H1 (cell line): ENCODE measurements around the gene NAA20. TPM values are rescaled to one million over a fixed set of nuclear protein-coding genes. Genes with fewer than 3 reads are reported as not detected.

Experiments used
- CTCF ChIA-PET: fragments of 300-600 bp; sonication (Branson Sonifier 250); formaldehyde crosslinking; loops from one replicate; lab custom pipeline; 2021; ENCODE audit not compliant: partially characterized antibody; lab: Charles Lee
- POLR2A ChIA-PET: fragments of 300-600 bp; sonication (Branson Sonifier 250); formaldehyde crosslinking; loops from one replicate; lab custom pipeline; 2021; ENCODE audit warnings: inconsistent platforms; ENCODE audit not compliant: partially characterized antibody; lab: Charles Lee
- DNase-seq, 2 experiments: peaks; one replicate each; pipeline versions ENCODE4 v3.0.0 to v3.0.0-alpha.2; 2010 to 2022; ENCODE audit warnings: low spot score in 2 of 2, low read depth in 1 of 2, mixed read lengths in 1 of 2
- FAIRE-seq: peaks from 2 replicates; lab custom pipeline; 2011; peaks lifted over from hg19 to GRCh38; lab: Jason Lieb, UNC
- H2AFZ ChIP-seq: 2 replicates; pipeline ENCODE4 v1.8.1; 2012; ENCODE audit warnings: low read length, inconsistent platforms
- H2AK5ac ChIP-seq: 2 replicates; pipeline ENCODE4 v1.6.1; 2013; ENCODE audit warnings: low read depth, low read length
- H2BK120ac ChIP-seq: replicated peaks from 2 replicates; pipeline ENCODE3; 2013; ENCODE audit warnings: low read depth, low read length, inconsistent platforms
- H2BK12ac ChIP-seq: 2 replicates; pipeline ENCODE4 v1.6.1; 2013; ENCODE audit warnings: low read depth, low read length
- H2BK15ac ChIP-seq: 2 replicates; pipeline ENCODE4 v1.6.1; 2013; ENCODE audit warnings: low read length
- H2BK20ac ChIP-seq: 2 replicates; pipeline ENCODE4 v1.6.1; 2013; ENCODE audit warnings: low read length
- H2BK5ac ChIP-seq: 2 replicates; pipeline ENCODE4 v1.6.1; 2013; ENCODE audit warnings: low read depth, low read length
- H3K14ac ChIP-seq: 2 replicates; pipeline ENCODE4 v1.6.1; 2013; ENCODE audit warnings: inconsistent platforms; ENCODE audit not compliant: insufficient read length
- H3K18ac ChIP-seq: 2 replicates; pipeline ENCODE4 v1.6.1; 2013; ENCODE audit warnings: low read length; ENCODE audit errors: extremely low read depth
- H3K23ac ChIP-seq: 2 replicates; pipeline ENCODE4 v1.6.1; 2013; ENCODE audit warnings: inconsistent platforms; ENCODE audit not compliant: insufficient read length
- H3K23me2 ChIP-seq: 2 replicates; pipeline ENCODE4 v1.6.1; 2013; ENCODE audit warnings: low read depth, low read length
- H3K27ac ChIP-seq: 2 replicates; pipeline ENCODE4 v1.6.1; 2011; ENCODE audit warnings: low read depth, low read length, inconsistent platforms
- H3K27me3 ChIP-seq, 4 experiments: replicated peaks in 1 of 4; 1 replicate in 1 of 4; 2 replicates in 3 of 4; pipeline versions ENCODE4 v1.6.1 to v1.8.1; 2011 to 2013; ENCODE audit warnings: low read length in 3 of 4, mild to moderate bottlenecking in 3 of 4, inconsistent platforms in 2 of 4, mixed read lengths in 2 of 4, moderate library complexity in 1 of 4; ENCODE audit not compliant: control insufficient read depth in 3 of 4, insufficient read depth in 3 of 4; ENCODE audit errors: extremely low read depth in 1 of 4
- H3K36me3 ChIP-seq, 4 experiments: 2 replicates each; pipeline versions ENCODE4 v1.6.1 to v1.8.1; 2011 to 2013; ENCODE audit warnings: mild to moderate bottlenecking in 4 of 4, low read length in 3 of 4, moderate library complexity in 2 of 4, control low read depth in 1 of 4, inconsistent platforms in 1 of 4; ENCODE audit not compliant: insufficient read depth in 4 of 4, control insufficient read depth in 2 of 4
- H3K4ac ChIP-seq: replicated peaks from 2 replicates; pipeline ENCODE3; 2013; ENCODE audit warnings: low read length, low read depth, mixed read lengths, inconsistent platforms; ENCODE audit not compliant: insufficient read length
- H3K4me1 ChIP-seq, 4 experiments: replicated peaks in 1 of 4; 1 replicate in 1 of 4; 2 replicates in 3 of 4; pipeline versions ENCODE4 v1.6.1 to v1.8.1; 2011 to 2013; ENCODE audit warnings: low read length in 3 of 4, inconsistent platforms in 2 of 4, mixed read lengths in 1 of 4; ENCODE audit not compliant: insufficient read depth in 4 of 4, control insufficient read depth in 3 of 4
- H3K4me2 ChIP-seq, 2 experiments: 2 replicates each; pipeline versions ENCODE4 v1.6.1 to v1.8.1; 2011 to 2013; ENCODE audit warnings: low read depth in 2 of 2, low read length in 2 of 2, control low read depth in 1 of 2, inconsistent platforms in 1 of 2, mild to moderate bottlenecking in 1 of 2; ENCODE audit not compliant: insufficient read depth in 1 of 2
- H3K4me3 ChIP-seq, 4 experiments: fragments of 200-600, 300-600 bp in 1 of 4; sonication (generic), shearing (Covaris generic), sonication (Bioruptor Twin) in 1 of 4; 2 replicates each; pipeline versions ENCODE4 v1.5.1 to v1.8.1; 2011 to 2016; ENCODE audit warnings: low read length in 4 of 4, low read depth in 3 of 4, control low read depth in 2 of 4, inconsistent platforms in 2 of 4, mild to moderate bottlenecking in 2 of 4, mixed read lengths in 1 of 4, moderate library complexity in 1 of 4; ENCODE audit not compliant: insufficient read depth in 2 of 4; ENCODE audit errors: extremely low read depth in 1 of 4
- H3K56ac ChIP-seq: replicated peaks from 2 replicates; pipeline ENCODE3; 2013; ENCODE audit warnings: low read depth, mild to moderate bottlenecking, mixed read lengths, low read length, inconsistent platforms; ENCODE audit not compliant: insufficient read length
- H3K79me1 ChIP-seq: 2 replicates; pipeline ENCODE4 v1.6.1; 2013; ENCODE audit warnings: low read depth, low read length, control low read depth
- H3K79me2 ChIP-seq, 2 experiments: 2 replicates each; pipeline versions ENCODE4 v1.6.1 to v1.8.1; 2012 to 2013; ENCODE audit warnings: low read length in 2 of 2, mild to moderate bottlenecking in 2 of 2, inconsistent platforms in 1 of 2; ENCODE audit not compliant: insufficient read depth in 2 of 2, control insufficient read depth in 1 of 2
- H3K9ac ChIP-seq, 4 experiments: replicated peaks in 1 of 4; 1 replicate in 1 of 4; 2 replicates in 3 of 4; pipeline versions ENCODE4 v1.6.1 to v1.8.1; 2011 to 2013; ENCODE audit warnings: low read depth in 3 of 4, low read length in 3 of 4, control low read depth in 2 of 4, mild to moderate bottlenecking in 2 of 4, moderate library complexity in 2 of 4, inconsistent platforms in 1 of 4; ENCODE audit errors: extremely low read depth in 1 of 4
- H3K9me3 ChIP-seq, 2 experiments: 2 replicates each; pipeline versions ENCODE4 v1.6.1 to v1.8.1; 2012 to 2013; ENCODE audit warnings: mild to moderate bottlenecking in 2 of 2, moderate library complexity in 2 of 2, control low read depth in 1 of 2, inconsistent platforms in 1 of 2, low read depth in 1 of 2, low read length in 1 of 2, mixed read lengths in 1 of 2; ENCODE audit not compliant: insufficient read depth in 2 of 2
- H4K20me1 ChIP-seq, 2 experiments: replicated peaks in 1 of 2; 2 replicates each; pipeline versions ENCODE3 to v1.8.1; 2011 to 2013; ENCODE audit warnings: inconsistent platforms in 2 of 2, low read length in 2 of 2, mild to moderate bottlenecking in 1 of 2; ENCODE audit not compliant: insufficient read depth in 2 of 2, control insufficient read depth in 1 of 2
- H4K5ac ChIP-seq: 2 replicates; pipeline ENCODE4 v1.6.1; 2013; ENCODE audit warnings: low read length, low read depth, mixed read lengths, inconsistent platforms; ENCODE audit not compliant: insufficient read length
- H4K8ac ChIP-seq: 2 replicates; pipeline ENCODE4 v1.8.0; 2013; ENCODE audit warnings: mild to moderate bottlenecking, moderate library complexity, low read length, inconsistent platforms; ENCODE audit not compliant: insufficient read depth; ENCODE audit errors: extremely low read depth
- H4K91ac ChIP-seq: replicated peaks from 2 replicates; pipeline ENCODE3; 2013; ENCODE audit warnings: low read length, mixed read lengths, inconsistent platforms; ENCODE audit not compliant: insufficient read length
- EP300 ChIP-seq, 2 experiments: IDR thresholded peaks; 1 replicate in 1 of 2; 2 replicates in 1 of 2; pipeline ENCODE4 v1.6.1; 2011 to 2012; ENCODE audit warnings: low read depth in 2 of 2, low read length in 2 of 2, mild to moderate bottlenecking in 2 of 2, borderline replicate concordance in 1 of 2, inconsistent platforms in 1 of 2, moderate library complexity in 1 of 2
- EZH2 ChIP-seq: fragments of 200-600 bp; sonication (generic); IDR thresholded peaks from 2 replicates; pipeline ENCODE4 v1.7.1; 2012; ENCODE audit warnings: low read depth, mild to moderate bottlenecking, moderate library complexity, low read length, inconsistent platforms; ENCODE audit not compliant: severe bottlenecking
- JUN ChIP-seq: IDR thresholded peaks from 2 replicates; pipeline ENCODE4 v1.6.1; 2011; ENCODE audit warnings: low read depth, mild to moderate bottlenecking, improper control_type of control experiment, low read length
- KDM4A ChIP-seq: IDR thresholded peaks from one replicate; pipeline ENCODE4 v1.7.1; 2012; ENCODE audit warnings: low read depth, mild to moderate bottlenecking, moderate library complexity, low read length, inconsistent platforms; ENCODE audit not compliant: severe bottlenecking
- KDM5A ChIP-seq: fragments of 200-600 bp; IDR thresholded peaks from 2 replicates; pipeline ENCODE4 v1.7.1; 2012; ENCODE audit warnings: mild to moderate bottlenecking, low read length, inconsistent platforms, mixed read lengths
- POU5F1 ChIP-seq: IDR thresholded peaks from 2 replicates; pipeline ENCODE4 v1.6.1; 2011; ENCODE audit warnings: low read depth, mild to moderate bottlenecking, low read length, moderate library complexity
- RXRA ChIP-seq: IDR thresholded peaks from 2 replicates; pipeline ENCODE4 v1.6.1; 2011; ENCODE audit warnings: low read depth, mild to moderate bottlenecking, low read length, moderate library complexity; ENCODE audit not compliant: insufficient read depth
- SIX5 ChIP-seq: IDR thresholded peaks from 2 replicates; pipeline ENCODE4 v1.6.1; 2011; ENCODE audit warnings: mild to moderate bottlenecking, low read depth, low read length
- TCF12 ChIP-seq: IDR thresholded peaks from 2 replicates; pipeline ENCODE4 v1.6.1; 2011; ENCODE audit warnings: low read depth, mild to moderate bottlenecking, low read length
- USF2 ChIP-seq: IDR thresholded peaks from 2 replicates; pipeline ENCODE4 v1.6.1; 2011; ENCODE audit warnings: low read length, improper control_type of control experiment
- WGBS, 2 experiments: shearing (Covaris generic) in 1 of 2; methylation state at CpG; one replicate each; pipeline versions ENCODE4 v1.1.6 to v1.1.7; 2013 to 2015; ENCODE audit warnings: low lambda C conversion rate in 2 of 2, mixed read lengths in 2 of 2, inconsistent platforms in 1 of 2, low coverage in 1 of 2, missing lambda C conversion rate in 1 of 2; ENCODE audit not compliant: insufficient replicate concordance in 2 of 2, insufficient coverage in 1 of 2, insufficient read length in 1 of 2; ENCODE audit errors: extremely low coverage in 1 of 2, missing lambda C conversion rate in 1 of 2; 5-methylcytosine and 5-hydroxymethylcytosine counted together
- polyA plus RNA-seq, 7 experiments: library from polyadenylated mRNA; depleted of rRNA in 3 of 7; stranded (reverse) in 5 of 7; unstranded in 2 of 7; fragments of >200 nt in 5 of 7; fragments of 200-250 nt in 2 of 7; gene quantifications; 1 replicate in 5 of 7; 2 replicates in 1 of 7; 4 replicates in 1 of 7; pipeline versions ENCODE4 v1.2.1 to v1.2.3, GENCODE V29; 2011 to 2013; ENCODE audit warnings: missing spikeins in 2 of 7, mixed read lengths in 2 of 7
- total RNA-seq: library from RNA; stranded (reverse); fragmentation: NEBNext Ultra II Directional; extraction: Animal tissue kit (Norgen Biotek cat#: 25700); gene quantifications from 2 replicates; pipeline ENCODE4 v1.2.1, GENCODE V29; 2021

The NAA20 gene
- total and polyA plus RNA-seq, 2 of the 8 experiments (the other 6 are each of a cell fraction or from before 2014, with no cell fraction given): 21.9 to 41.1 TPM

- H3K23me2 ChIP-seq: 0 out of 2 replicates have a peak, but pooled peaks cover 3% of the 10 kb centered on the region
- no peak overlapping the region for H3K4me3 ChIP-seq
- H4K91ac ChIP-seq: no peak overlapping the region
- H2BK20ac ChIP-seq: no peak overlapping the region
- H4K5ac ChIP-seq: no peak overlapping the region
- FAIRE-seq: no peak
- H2BK5ac ChIP-seq: no peak overlapping the region
- H3K4me2 ChIP-seq: no peak overlapping the region
- no peak overlapping the region for H2AK5ac ChIP-seq
- H3K27ac ChIP-seq: no peak overlapping the region
- H3K27me3 ChIP-seq: peaks cover 0 to 1% (median 0%) of the 10 kb centered on the region in 4 experiments; a peak in 1 of 7 replicates
- DNase-seq: no peak
- 87% methylated on average over 5 of the region's 5 CpGs; no CpG with 5 or more reads in 1 of the 2 experiments for WGBS, 2 experiments
- ChIA-PET POLR2A (interaction anchor here (1.0 kb wide), 1 partner anchor 10 kb away, joined by 3 read pairs; no protein-coding TSS in a partner anchor), CTCF (interaction anchor here (0.6 to 1.0 kb wide), 3 partner anchors 11 to 256 kb away, joined by 3 read pairs; no protein-coding TSS in a partner anchor)
- no peak overlapping the region for H2BK12ac ChIP-seq
- H4K8ac ChIP-seq: no peak overlapping the region
- H3K56ac ChIP-seq: no peak overlapping the region
- H4K20me1 ChIP-seq: no peaks in the 10 kb centered on the region
- H3K14ac ChIP-seq: no peak overlapping the region
- H2BK120ac ChIP-seq: no peak overlapping the region
- TF ChIP-seq SIX5 (no peak), POU5F1 (no peak), KDM4A (no peak), USF2 (no peak), JUN (no peak), TCF12 (no peak), EZH2 (no peak), KDM5A (no peak), EP300 (IDR thresholded peaks at IDR 0.05; ENCODE audit: borderline replicate concordance in 1 of 2, low read depth in 2 of 2, low read length in 2 of 2) (no peak), RXRA (no peak)
- no peaks in the 10 kb centered on the region for H3K36me3 ChIP-seq
- H3K79me1 ChIP-seq: no peaks in the 10 kb centered on the region
- no peak overlapping the region for H3K23ac ChIP-seq
- no peak overlapping the region for H3K4ac ChIP-seq
- H2AFZ ChIP-seq: no peak overlapping the region
- H3K79me2 ChIP-seq: no peaks in the 10 kb centered on the region
- H3K18ac ChIP-seq: no peak overlapping the region
- no peak overlapping the region for H3K9ac ChIP-seq
- no peaks in the 10 kb centered on the region for H3K9me3 ChIP-seq
- peaks cover 0 to 6% (median under 1%) of the 10 kb centered on the region in 4 experiments; a peak in 2 of 7 replicates for H3K4me1 ChIP-seq
- no peak overlapping the region for H2BK15ac ChIP-seq
Observed at GRCh38 chr20:19970256-19970765, 46.9 kb upstream of the NAA20 start.
